WERI-Rb-1 (cell line): ENCODE measurements around the gene DIAPH3.

Experiments
- DNase-seq: peaks from one replicate; pipeline ENCODE4 v3.0.0-alpha.2; 2020
- H3K27ac ChIP-seq: fragments of 250-450 bp; sonication (Bioruptor Pico); 2 replicates; pipeline ENCODE4 v1.5.1; 2020; ENCODE audit warnings: mild to moderate bottlenecking, moderate library complexity
- H3K27me3 ChIP-seq: fragments of 250-450 bp; sonication (Bioruptor Pico); 2 replicates; pipeline ENCODE4 v1.5.1; 2021; ENCODE audit warnings: mild to moderate bottlenecking, low read depth, moderate library complexity; ENCODE audit not compliant: insufficient read depth, severe bottlenecking
- H3K36me3 ChIP-seq: fragments of 250-450 bp; sonication (Bioruptor Pico); 2 replicates; pipeline ENCODE4 v1.5.1; 2020; ENCODE audit warnings: mild to moderate bottlenecking, moderate library complexity
- H3K4me3 ChIP-seq: 2 replicates; pipeline ENCODE4 v1.5.1; 2011; ENCODE audit warnings: low read depth, mild to moderate bottlenecking, control low read depth, low read length
- H3K9me3 ChIP-seq: fragments of 250-450 bp; sonication (Bioruptor Pico); 2 replicates; pipeline ENCODE4 v1.5.1; 2021; ENCODE audit warnings: mild to moderate bottlenecking, moderate library complexity; ENCODE audit not compliant: severe bottlenecking
- CTCF ChIP-seq: IDR thresholded peaks from 2 replicates; pipeline ENCODE4 v1.5.1; 2011; ENCODE audit warnings: low read depth, mild to moderate bottlenecking, control low read depth, inconsistent platforms, low read length

Gene DIAPH3

GRCh38 chr13:59742467-59742866 is 421.3 kb downstream of the DIAPH3 start:
- TF ChIP-seq CTCF: no peak
- Histone ChIP-seq H3K9me3 (no peaks in the 10 kb centered on the region), H3K4me3 (no peak overlapping the region), H3K36me3 (no peaks in the 10 kb centered on the region), H3K27ac (no peak overlapping the region), H3K27me3 (no peaks in the 10 kb centered on the region)
- DNase-seq: no peak

- Histone ChIP-seq H3K36me3 (no peaks in the 10 kb centered on the region), H3K9me3 (no peaks in the 10 kb centered on the region), H3K27me3 (no peaks in the 10 kb centered on the region), H3K27ac (peak overlapping the region; percentile 37; the same call in 1 of the 2 replicates), H3K4me3 (no peak overlapping the region)
- DNase-seq: no peak
- TF ChIP-seq CTCF: no peak
Measured at GRCh38 chr13:59738921-59739320, 424.8 kb downstream of the DIAPH3 start.

GRCh38 chr13:59734393-59734792 is 429.3 kb downstream of the DIAPH3 start:
- no peaks in the 10 kb centered on the region for H3K36me3 ChIP-seq
- DNase-seq: peak; percentile 69
- no peak overlapping the region for H3K4me3 ChIP-seq
- H3K27me3 ChIP-seq: no peaks in the 10 kb centered on the region
- H3K27ac ChIP-seq: 0 out of 2 replicates have a peak overlapping the region, but pooled peaks have one; percentile 20
- no peaks in the 10 kb centered on the region for H3K9me3 ChIP-seq
- no peak for TF ChIP-seq CTCF

- H3K27me3 ChIP-seq: no peaks in the 10 kb centered on the region
- TF ChIP-seq CTCF: no peak
- no peak overlapping the region for H3K4me3 ChIP-seq
- DNase-seq: no peak
- 0 out of 2 replicates have a peak overlapping the region, but pooled peaks have one; percentile 26 for H3K27ac ChIP-seq
- H3K9me3 ChIP-seq: no peaks in the 10 kb centered on the region
- H3K36me3 ChIP-seq: no peaks in the 10 kb centered on the region
Measured at GRCh38 chr13:59733744-59734143, 430.0 kb downstream of the DIAPH3 start.

- no peak for TF ChIP-seq CTCF
- H3K36me3 ChIP-seq: no peaks in the 10 kb centered on the region
- H3K4me3 ChIP-seq: no peak overlapping the region
- no peaks in the 10 kb centered on the region for H3K9me3 ChIP-seq
- H3K27me3 ChIP-seq: no peaks in the 10 kb centered on the region
- no peak for DNase-seq
- no peak overlapping the region for H3K27ac ChIP-seq
Measured at GRCh38 chr13:59730026-59730425, 433.7 kb downstream of the DIAPH3 start.

GRCh38 chr13:59728896-59729545 is 434.7 kb downstream of the DIAPH3 start:
- peak overlapping the region; percentile 5; the same call in 1 of the 2 replicates for H3K27ac ChIP-seq
- no peak overlapping the region for H3K4me3 ChIP-seq
- no peaks in the 10 kb centered on the region for H3K27me3 ChIP-seq
- no peak for TF ChIP-seq CTCF
- H3K36me3 ChIP-seq: no peaks in the 10 kb centered on the region
- DNase-seq: peak; percentile 9
- no peaks in the 10 kb centered on the region for H3K9me3 ChIP-seq
